SK-N-SH treated with all-trans-retinoic acid at 6 μM for 48 hours (cell line): ENCODE results near the gene KIAA0513.

Experiments used
- ATAC-seq: fragments of 200-7000 bp; cut with Tn5 transposase; 3 replicates; pipeline ENCODE4 v1.9.1; 2020; ENCODE audit warnings: mild to moderate bottlenecking, moderate library complexity
- ARNTL ChIP-seq: fragments of 450-650 bp; formaldehyde crosslinking; IDR thresholded peaks from 2 replicates; pipeline ENCODE4 v1.5.0; 2020; ENCODE audit warnings: low read depth, mild to moderate bottlenecking, moderate library complexity, borderline replicate concordance
- BACH2 ChIP-seq: fragments of 250-450 bp; sonication (Bioruptor Pico); IDR thresholded peaks from 2 replicates; pipeline ENCODE4 v1.9.0; 2021; ENCODE audit warnings: mild to moderate bottlenecking, borderline replicate concordance
- CSDC2 ChIP-seq: fragments of 250-450 bp; sonication (Bioruptor Pico); IDR thresholded peaks from 2 replicates; pipeline ENCODE4 v1.5.0; 2020; ENCODE audit warnings: mild to moderate bottlenecking, moderate library complexity
- CSRNP3 ChIP-seq: fragments of 250-450 bp; sonication (Bioruptor Pico); IDR thresholded peaks from 2 replicates; pipeline ENCODE4 v1.5.1; 2021; ENCODE audit warnings: mild to moderate bottlenecking, moderate library complexity
- ESRRG ChIP-seq: fragments of 250-450 bp; sonication (Bioruptor Pico); IDR thresholded peaks from 2 replicates; pipeline ENCODE4 v1.6.1; 2021; ENCODE audit warnings: mild to moderate bottlenecking
- GLIS3 ChIP-seq: fragments of 250-450 bp; sonication (Bioruptor Pico); IDR thresholded peaks from 2 replicates; pipeline ENCODE4 v1.5.0; 2020; ENCODE audit warnings: mild to moderate bottlenecking, moderate library complexity
- ISL1 ChIP-seq: fragments of 250-450 bp; sonication (Bioruptor Pico); IDR thresholded peaks from 2 replicates; pipeline ENCODE4 v2.1.2; 2022; ENCODE audit warnings: mild to moderate bottlenecking, moderate library complexity
- OSR1 ChIP-seq: fragments of 250-450 bp; sonication (Bioruptor Pico); IDR thresholded peaks from 2 replicates; pipeline ENCODE4 v1.8.0; 2022; ENCODE audit warnings: moderate library complexity, mild to moderate bottlenecking, inconsistent platforms
- PATZ1 ChIP-seq: fragments of 250-450 bp; sonication (Bioruptor Pico); IDR thresholded peaks from 2 replicates; pipeline ENCODE4 v1.8.0; 2020; ENCODE audit warnings: mild to moderate bottlenecking, moderate library complexity, borderline replicate concordance
- PPARA ChIP-seq: fragments of 250-450 bp; sonication (Bioruptor Pico); IDR thresholded peaks from 2 replicates; pipeline ENCODE4 v1.5.0; 2020; ENCODE audit warnings: mild to moderate bottlenecking, borderline replicate concordance
- RARB ChIP-seq: fragments of 250-450 bp; sonication (Bioruptor Pico); IDR thresholded peaks from 2 replicates; pipeline ENCODE4 v1.8.0; 2021; ENCODE audit warnings: mild to moderate bottlenecking, moderate library complexity
- SNAI2 ChIP-seq: fragments of 250-450 bp; sonication (Bioruptor Pico); IDR thresholded peaks from 2 replicates; pipeline ENCODE4 v1.5.0; 2020; ENCODE audit warnings: mild to moderate bottlenecking, moderate library complexity
- TCF4 ChIP-seq: fragments of 250-450 bp; sonication (Bioruptor Pico); IDR thresholded peaks from 2 replicates; pipeline ENCODE4 v1.8.0; 2021; ENCODE audit warnings: mild to moderate bottlenecking, moderate library complexity, borderline replicate concordance
- TOX ChIP-seq: fragments of 250-450 bp; sonication (Bioruptor Pico); IDR thresholded peaks from 2 replicates; pipeline ENCODE4 v1.8.0; 2021; ENCODE audit warnings: mild to moderate bottlenecking, moderate library complexity, borderline replicate concordance
- TSHZ2 ChIP-seq: fragments of 250-450 bp; sonication (Bioruptor Pico); IDR thresholded peaks from 2 replicates; pipeline ENCODE4 v1.5.0; 2020; ENCODE audit warnings: mild to moderate bottlenecking, moderate library complexity
- ZC3H10 ChIP-seq: fragments of 250-450 bp; sonication (Bioruptor Pico); IDR thresholded peaks from 2 replicates; pipeline ENCODE4 v1.5.1; 2021; ENCODE audit warnings: mild to moderate bottlenecking, moderate library complexity
- ZFP3 ChIP-seq: fragments of 250-450 bp; sonication (Bioruptor Pico); IDR thresholded peaks from 2 replicates; pipeline ENCODE4 v1.5.0; 2020; ENCODE audit warnings: mild to moderate bottlenecking, moderate library complexity
- ZFP30 ChIP-seq: fragments of 450-650 bp; formaldehyde crosslinking; IDR thresholded peaks from 2 replicates; pipeline ENCODE4 v1.5.0; 2022; ENCODE audit warnings: mild to moderate bottlenecking, moderate library complexity
- ZNF565 ChIP-seq: fragments of 450-650 bp; formaldehyde crosslinking; conservative IDR thresholded peaks from 2 replicates; pipeline ENCODE4 v1.5.0; 2020; ENCODE audit warnings: low read depth, mild to moderate bottlenecking, moderate library complexity
- ZNF70 ChIP-seq: fragments of 450-650 bp; formaldehyde crosslinking; IDR thresholded peaks from 2 replicates; pipeline ENCODE4 v1.5.0; 2020; ENCODE audit warnings: mild to moderate bottlenecking, moderate library complexity
- ZNF8 ChIP-seq: fragments of 450-650 bp; formaldehyde crosslinking; IDR thresholded peaks from 2 replicates; pipeline ENCODE4 v1.5.0; 2020; ENCODE audit warnings: mild to moderate bottlenecking, moderate library complexity
- TF ChIP-seq, protein P1 (sequence below): fragments of 250-450 bp; sonication (Bioruptor Pico); IDR thresholded peaks from 2 replicates; pipeline ENCODE4 v1.5.1; 2020; ENCODE audit warnings: low read depth, mild to moderate bottlenecking, moderate library complexity
- TF ChIP-seq, protein P2 (sequence below): fragments of 250-450 bp; sonication (Bioruptor Pico); IDR thresholded peaks from 2 replicates; pipeline ENCODE4 v1.8.0; 2021; ENCODE audit warnings: low read depth, mild to moderate bottlenecking, moderate library complexity, borderline replicate concordance

The KIAA0513 gene

GRCh38 chr16:85061566-85061965, 34.0 kb downstream of the KIAA0513 start:
- no peak for ATAC-seq
- TF ChIP-seq CSRNP3 (CRISPR knock-in tag) (no peak), ZFP30 (CRISPR knock-in tag) (no peak), BACH2 (CRISPR knock-in tag) (no peak)

DNA sequence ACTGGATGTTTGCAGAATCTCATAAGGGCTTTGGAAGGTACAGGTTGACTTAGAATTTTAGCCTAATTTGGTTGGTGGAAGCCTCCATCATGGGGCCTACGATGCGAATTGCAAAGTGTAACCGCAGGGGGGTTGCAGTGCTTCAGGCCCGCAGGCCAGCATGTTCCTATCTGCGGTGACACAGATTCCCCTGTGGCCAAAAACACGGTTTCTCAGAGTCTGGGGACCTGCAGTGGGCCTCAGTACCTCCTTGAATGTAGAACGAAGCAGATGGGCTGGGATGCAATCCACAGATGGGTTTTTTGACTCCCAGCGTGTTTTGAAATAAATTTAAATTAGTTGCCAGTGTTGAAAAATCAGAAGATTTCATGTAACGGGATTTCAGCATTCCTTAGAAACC, 34.7 kb downstream of the KIAA0513 start:
- TF ChIP-seq BACH2 (CRISPR knock-in tag) (no peak), TOX (CRISPR knock-in tag) (no peak), GLIS3 (no peak), SNAI2 (no peak), TSHZ2 (CRISPR knock-in tag) (no peak), ZNF70 (CRISPR knock-in tag) (no peak), RARB (CRISPR knock-in tag) (no peak), ARNTL (CRISPR knock-in tag) (no peak), PPARA (CRISPR knock-in tag) (no peak), ZFP30 (CRISPR knock-in tag) (no peak), ISL1 (CRISPR knock-in tag) (no peak), TCF4 (CRISPR knock-in tag) (no peak), ESRRG (no peak)
- TF ChIP-seq, all 23 proteins: peak for 0
- ATAC-seq: no peak

DNA sequence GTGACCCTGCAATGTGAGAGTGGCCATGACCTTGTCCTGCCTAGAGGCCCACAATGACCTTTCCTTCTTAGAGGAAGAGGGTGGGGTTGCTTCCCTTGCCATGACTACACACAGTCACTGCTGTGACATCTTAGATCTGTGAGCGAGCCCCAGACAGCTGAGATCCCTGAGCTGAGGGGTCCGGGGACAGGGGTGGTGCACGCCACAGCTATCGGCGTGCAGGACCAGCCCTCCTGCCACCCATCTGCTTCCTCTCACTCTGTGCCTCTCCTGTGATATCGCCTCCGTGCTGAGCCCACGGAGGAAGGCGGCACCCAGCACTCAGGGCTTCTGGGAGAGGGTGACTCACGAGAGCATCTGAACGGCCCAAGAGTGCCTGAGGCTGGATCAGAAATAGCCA, 35.2 kb downstream of the KIAA0513 start:
- TF ChIP-seq CSDC2: no peak
- no peak for TF ChIP-seq ESRRG
- TF ChIP-seq ZNF565 (CRISPR knock-in tag): no peak
- TF ChIP-seq ISL1 (CRISPR knock-in tag): no peak
- TF ChIP-seq ZFP3 (CRISPR knock-in tag): no peak
- no peak for TF ChIP-seq SNAI2
- TF ChIP-seq ZFP30 (CRISPR knock-in tag): no peak
- TF ChIP-seq RARB (CRISPR knock-in tag): no peak
- no peak for TF ChIP-seq PATZ1
- TF ChIP-seq ZNF8 (CRISPR knock-in tag): no peak
- no peak for TF ChIP-seq TCF4 (CRISPR knock-in tag)
- no peak for ATAC-seq

DNA sequence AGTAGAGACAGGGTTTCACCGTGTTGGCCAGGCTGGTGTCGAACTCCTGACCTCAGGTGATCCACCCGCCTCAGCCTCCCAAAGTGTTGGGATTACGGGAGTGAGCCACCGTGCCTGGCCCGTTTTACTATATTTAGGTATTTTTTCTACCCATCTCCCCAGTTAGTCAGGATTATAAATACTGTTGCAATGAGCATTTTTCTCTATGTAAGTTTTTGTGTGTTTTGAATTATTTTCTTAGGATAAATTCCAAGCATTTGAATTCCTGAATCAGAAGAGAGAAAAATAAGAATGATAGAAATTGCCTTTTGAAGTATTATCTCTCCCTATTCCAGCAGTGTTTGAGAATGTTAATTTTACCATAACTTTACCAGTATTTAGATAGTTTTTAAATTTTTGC, 36.6 kb downstream of the KIAA0513 start:
- TF ChIP-seq ZNF70 (CRISPR knock-in tag) (no peak), SNAI2 (no peak), TOX (CRISPR knock-in tag) (no peak), OSR1 (CRISPR knock-in tag) (no peak), BACH2 (CRISPR knock-in tag) (no peak), ZNF565 (CRISPR knock-in tag) (no peak), CSDC2 (no peak), PPARA (CRISPR knock-in tag) (no peak), ZNF8 (CRISPR knock-in tag) (no peak), ESRRG (no peak), ZFP30 (CRISPR knock-in tag) (no peak), ZFP3 (CRISPR knock-in tag) (no peak), ARNTL (CRISPR knock-in tag) (no peak), RARB (CRISPR knock-in tag) (no peak), TCF4 (CRISPR knock-in tag) (no peak), ZC3H10 (CRISPR knock-in tag) (no peak), TSHZ2 (CRISPR knock-in tag) (no peak)
- TF ChIP-seq, protein P1, sequence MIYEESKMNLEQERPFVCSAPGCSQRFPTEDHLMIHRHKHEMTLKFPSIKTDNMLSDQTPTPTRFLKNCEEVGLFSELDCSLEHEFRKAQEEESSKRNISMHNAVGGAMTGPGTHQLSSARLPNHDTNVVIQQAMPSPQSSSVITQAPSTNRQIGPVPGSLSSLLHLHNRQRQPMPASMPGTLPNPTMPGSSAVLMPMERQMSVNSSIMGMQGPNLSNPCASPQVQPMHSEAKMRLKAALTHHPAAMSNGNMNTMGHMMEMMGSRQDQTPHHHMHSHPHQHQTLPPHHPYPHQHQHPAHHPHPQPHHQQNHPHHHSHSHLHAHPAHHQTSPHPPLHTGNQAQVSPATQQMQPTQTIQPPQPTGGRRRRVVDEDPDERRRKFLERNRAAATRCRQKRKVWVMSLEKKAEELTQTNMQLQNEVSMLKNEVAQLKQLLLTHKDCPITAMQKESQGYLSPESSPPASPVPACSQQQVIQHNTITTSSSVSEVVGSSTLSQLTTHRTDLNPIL (CRISPR knock-in tag): no peak
- TF ChIP-seq, protein P2, sequence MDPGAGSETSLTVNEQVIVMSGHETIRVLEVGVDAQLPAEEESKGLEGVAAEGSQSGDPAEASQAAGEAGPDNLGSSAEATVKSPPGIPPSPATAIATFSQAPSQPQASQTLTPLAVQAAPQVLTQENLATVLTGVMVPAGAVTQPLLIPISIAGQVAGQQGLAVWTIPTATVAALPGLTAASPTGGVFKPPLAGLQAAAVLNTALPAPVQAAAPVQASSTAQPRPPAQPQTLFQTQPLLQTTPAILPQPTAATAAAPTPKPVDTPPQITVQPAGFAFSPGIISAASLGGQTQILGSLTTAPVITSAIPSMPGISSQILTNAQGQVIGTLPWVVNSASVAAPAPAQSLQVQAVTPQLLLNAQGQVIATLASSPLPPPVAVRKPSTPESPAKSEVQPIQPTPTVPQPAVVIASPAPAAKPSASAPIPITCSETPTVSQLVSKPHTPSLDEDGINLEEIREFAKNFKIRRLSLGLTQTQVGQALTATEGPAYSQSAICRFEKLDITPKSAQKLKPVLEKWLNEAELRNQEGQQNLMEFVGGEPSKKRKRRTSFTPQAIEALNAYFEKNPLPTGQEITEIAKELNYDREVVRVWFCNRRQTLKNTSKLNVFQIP (CRISPR knock-in tag): no peak
- no peak for ATAC-seq
